Endothelial cell of umbilical vein (primary cell): Measurements from ENCODE around the gene YDJC.

Source experiments
- CTCF ChIP-seq, 2 donors: IDR thresholded peaks; 1 replicate in 1 of 2; 2 replicates in 1 of 2; pipeline ENCODE4 v1.5.1; 2011; ENCODE audit warnings: low read length in 2 of 2, mild to moderate bottlenecking in 2 of 2, moderate library complexity in 2 of 2, control low read depth in 1 of 2, inconsistent platforms in 1 of 2, low read depth in 1 of 2; ENCODE audit not compliant: insufficient read depth in 1 of 2; ENCODE audit errors: extremely low read depth in 1 of 2
- EZH2 ChIP-seq: IDR thresholded peaks from 2 replicates; pipeline ENCODE4 v1.6.1; 2012; ENCODE audit warnings: borderline replicate concordance, low read depth, mild to moderate bottlenecking, moderate library complexity, low read length, inconsistent platforms; ENCODE audit not compliant: severe bottlenecking
- GATA2 ChIP-seq: IDR thresholded peaks from 2 replicates; pipeline ENCODE4 v1.7.0; 2011; ENCODE audit warnings: low read depth, mild to moderate bottlenecking, moderate library complexity, mixed read lengths, low read length; ENCODE audit not compliant: insufficient read length, insufficient read depth
- JUN ChIP-seq: IDR thresholded peaks from 2 replicates; pipeline ENCODE4 v1.6.1; 2011; ENCODE audit warnings: borderline replicate concordance, low read depth; ENCODE audit not compliant: insufficient read length, insufficient read depth
- MAX ChIP-seq: IDR thresholded peaks from 2 replicates; pipeline ENCODE4 v1.6.1; 2011; ENCODE audit not compliant: insufficient read depth, insufficient read length
- MYC ChIP-seq: IDR thresholded peaks from one replicate; pipeline ENCODE4 v1.6.1; 2011; ENCODE audit warnings: mild to moderate bottlenecking, low read depth, low read length
- POLR2A ChIP-seq: IDR thresholded peaks from 2 replicates; pipeline ENCODE4 v1.6.1; 2012; ENCODE audit warnings: low read depth, mild to moderate bottlenecking, control low read depth, low read length
- POLR2AphosphoS5 ChIP-seq: IDR thresholded peaks from 2 replicates; pipeline ENCODE4 v1.6.1; 2012; ENCODE audit warnings: low read depth, mild to moderate bottlenecking, control low read depth, low read length, moderate library complexity; ENCODE audit not compliant: insufficient read depth

GRCh38 chr22:21591695-21592094 is 38.1 kb downstream of the YDJC start:
- TF ChIP-seq MAX (no peak), MYC (no peak), CTCF (IDR thresholded peaks at IDR 0.05; ENCODE audit: extremely low read depth in 1 of 2, insufficient read depth in 1 of 2, low read depth in 1 of 2, low read length in 2 of 2) (no peak), EZH2 (no peak), POLR2A (no peak), POLR2AphosphoS5 (no peak), GATA2 (no peak), JUN (no peak)
